Thyroid gland (tissue), 4 donors: ENCODE measurements around the gene CDH4.

Experiments used
- POLR2A ChIP-seq, 2 donors: fragments of 450-650 bp; IDR thresholded peaks; one replicate each; pipeline ENCODE4 v1.6.1; 2017; ENCODE audit warnings: antibody characterized with exemption in 2 of 2, mild to moderate bottlenecking in 2 of 2, moderate library complexity in 1 of 2
- TF ChIP-seq, protein P1 (sequence below), 6 experiments: fragments of 200-600 bp in 3 of 6; fragments of 450-650 bp in 3 of 6; sonication (generic) in 3 of 6; IDR thresholded peaks; one replicate each; pipeline ENCODE4 v1.5.1; 2016 to 2019; ENCODE audit warnings: antibody characterized with exemption in 6 of 6, mild to moderate bottlenecking in 2 of 6, inconsistent platforms in 1 of 6, moderate library complexity in 1 of 6

DNA sequence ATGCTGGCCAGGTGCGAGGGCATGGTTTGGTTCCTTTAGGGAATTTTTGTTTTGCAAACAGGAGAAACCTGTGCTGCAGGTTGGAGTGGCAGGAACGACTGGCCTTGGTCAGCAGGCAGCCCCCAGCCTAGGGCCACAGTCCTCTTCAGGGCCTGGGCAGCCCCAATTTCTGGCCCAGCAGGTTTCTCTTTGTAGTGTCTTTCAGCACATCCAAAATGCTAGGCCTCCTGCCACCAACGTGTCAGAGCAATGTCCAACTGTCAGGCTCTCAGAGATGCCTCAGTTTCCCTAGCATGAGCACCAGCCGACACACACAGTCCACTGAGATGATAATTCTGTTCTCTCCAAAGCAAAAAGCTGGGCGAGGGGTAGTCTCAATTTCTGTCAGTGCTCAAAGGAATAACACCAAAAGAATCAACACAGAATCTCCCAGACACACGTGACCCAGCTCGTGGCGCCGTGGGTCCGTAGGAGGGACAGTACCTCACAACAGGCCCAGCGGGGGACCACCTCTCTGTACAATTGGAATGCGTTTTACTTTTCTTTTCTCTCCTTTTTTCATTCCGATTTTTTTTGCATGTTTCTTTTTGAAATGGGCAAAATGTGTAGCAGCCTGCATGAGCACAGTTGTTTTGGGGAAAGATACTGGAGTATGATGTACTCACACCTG, 687.8 kb downstream of the CDH4 start:
- TF ChIP-seq, protein P1, sequence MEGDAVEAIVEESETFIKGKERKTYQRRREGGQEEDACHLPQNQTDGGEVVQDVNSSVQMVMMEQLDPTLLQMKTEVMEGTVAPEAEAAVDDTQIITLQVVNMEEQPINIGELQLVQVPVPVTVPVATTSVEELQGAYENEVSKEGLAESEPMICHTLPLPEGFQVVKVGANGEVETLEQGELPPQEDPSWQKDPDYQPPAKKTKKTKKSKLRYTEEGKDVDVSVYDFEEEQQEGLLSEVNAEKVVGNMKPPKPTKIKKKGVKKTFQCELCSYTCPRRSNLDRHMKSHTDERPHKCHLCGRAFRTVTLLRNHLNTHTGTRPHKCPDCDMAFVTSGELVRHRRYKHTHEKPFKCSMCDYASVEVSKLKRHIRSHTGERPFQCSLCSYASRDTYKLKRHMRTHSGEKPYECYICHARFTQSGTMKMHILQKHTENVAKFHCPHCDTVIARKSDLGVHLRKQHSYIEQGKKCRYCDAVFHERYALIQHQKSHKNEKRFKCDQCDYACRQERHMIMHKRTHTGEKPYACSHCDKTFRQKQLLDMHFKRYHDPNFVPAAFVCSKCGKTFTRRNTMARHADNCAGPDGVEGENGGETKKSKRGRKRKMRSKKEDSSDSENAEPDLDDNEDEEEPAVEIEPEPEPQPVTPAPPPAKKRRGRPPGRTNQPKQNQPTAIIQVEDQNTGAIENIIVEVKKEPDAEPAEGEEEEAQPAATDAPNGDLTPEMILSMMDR (IDR thresholded peaks at IDR 0.05), result no peak
- TF ChIP-seq POLR2A (IDR thresholded peaks at IDR 0.05), result no peak
